ENCODE results near the gene TOX2. TPM values are rescaled to one million over a fixed set of nuclear protein-coding genes. Genes with fewer than 3 reads are reported as not detected.
A peak's percentile ranks its signal among the peaks of the same experiment; 100 is the strongest.

Gene TOX2
- total RNA-seq, 4 donors from 2014 or later = 0.20 to 0.42 TPM; not detected in 2

DNA sequence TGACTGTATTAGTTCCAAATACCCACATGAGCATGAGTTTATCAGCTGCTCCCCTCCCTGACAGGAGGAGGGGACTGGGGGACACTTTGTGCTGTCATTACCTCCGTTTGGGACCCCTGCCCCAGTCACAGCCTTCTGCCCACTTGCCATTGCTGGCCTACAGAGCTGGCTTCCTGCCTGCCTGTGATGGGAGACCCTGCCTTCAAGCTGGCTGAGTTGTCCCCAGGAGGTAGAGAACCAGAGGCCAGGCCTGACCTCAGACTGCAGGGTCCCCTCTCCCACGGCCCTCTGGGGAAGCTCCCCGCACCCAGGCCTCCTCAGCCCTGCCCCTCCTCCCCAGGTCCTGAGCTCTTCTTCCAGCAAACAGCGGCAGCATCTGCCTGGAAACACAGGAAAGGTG, 166.8 kb downstream of the TOX2 start:
- TF ChIP-seq, protein P1, sequence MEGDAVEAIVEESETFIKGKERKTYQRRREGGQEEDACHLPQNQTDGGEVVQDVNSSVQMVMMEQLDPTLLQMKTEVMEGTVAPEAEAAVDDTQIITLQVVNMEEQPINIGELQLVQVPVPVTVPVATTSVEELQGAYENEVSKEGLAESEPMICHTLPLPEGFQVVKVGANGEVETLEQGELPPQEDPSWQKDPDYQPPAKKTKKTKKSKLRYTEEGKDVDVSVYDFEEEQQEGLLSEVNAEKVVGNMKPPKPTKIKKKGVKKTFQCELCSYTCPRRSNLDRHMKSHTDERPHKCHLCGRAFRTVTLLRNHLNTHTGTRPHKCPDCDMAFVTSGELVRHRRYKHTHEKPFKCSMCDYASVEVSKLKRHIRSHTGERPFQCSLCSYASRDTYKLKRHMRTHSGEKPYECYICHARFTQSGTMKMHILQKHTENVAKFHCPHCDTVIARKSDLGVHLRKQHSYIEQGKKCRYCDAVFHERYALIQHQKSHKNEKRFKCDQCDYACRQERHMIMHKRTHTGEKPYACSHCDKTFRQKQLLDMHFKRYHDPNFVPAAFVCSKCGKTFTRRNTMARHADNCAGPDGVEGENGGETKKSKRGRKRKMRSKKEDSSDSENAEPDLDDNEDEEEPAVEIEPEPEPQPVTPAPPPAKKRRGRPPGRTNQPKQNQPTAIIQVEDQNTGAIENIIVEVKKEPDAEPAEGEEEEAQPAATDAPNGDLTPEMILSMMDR (IDR thresholded peaks at IDR 0.05 in 4 of 5, conservative IDR thresholded peaks at IDR 0.05 in 1 of 5) = no peak
- TF ChIP-seq POLR2A (IDR thresholded peaks at IDR 0.05) = no peak
- peak in 1 of 2 donors; percentile 11 for DNase-seq
- intact Hi-C loops (cut with DNase I; ENCODE audit: low total_unique reads) (loop anchor here (2.0 kb wide), 1 partner anchor 633 kb away; no protein-coding TSS in a partner anchor), in situ Hi-C loops (cut with MboI; ENCODE audit: low sequenced_read_pairs in 4 of 4) (loop anchor here in 3 of 4 donors (5.0 to 25.0 kb wide), 3 partner anchors 329 to 644 kb away; no protein-coding TSS in a partner anchor)
- Histone ChIP-seq H3K27ac (no peak overlapping the region), H3K9me3 (no peaks in the 10 kb centered on the region), H3K36me3 (no peaks in the 10 kb centered on the region), H3K4me1 (peaks cover 12 to 16% of the 10 kb centered on the region in 2 donors), H3K4me3 (no peak overlapping the region), H3K27me3 (no peaks in the 10 kb centered on the region)
- ATAC-seq = no peak

DNA sequence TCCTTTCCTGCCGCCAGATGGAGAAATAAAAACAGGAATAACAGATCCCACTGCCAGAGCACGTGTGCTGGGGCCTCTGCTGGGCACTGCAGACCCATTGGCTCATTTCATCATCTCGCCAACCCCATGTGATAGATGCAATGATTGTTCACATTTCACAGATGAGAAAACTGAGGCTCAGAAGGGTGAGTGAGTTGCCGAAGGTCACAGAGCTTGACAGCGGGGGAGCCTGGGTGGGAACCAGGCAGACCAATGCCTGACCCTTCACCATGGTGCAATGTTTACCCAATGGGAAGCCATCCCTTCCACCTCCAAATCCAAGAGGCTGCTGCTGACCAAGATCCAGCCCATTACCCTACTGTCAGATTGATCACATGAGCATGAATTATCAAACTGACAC, 167.2 kb downstream of the TOX2 start:
- DNase-seq (no peak), ATAC-seq (no peak)
- Histone ChIP-seq H3K36me3 (no peaks in the 10 kb centered on the region), H3K4me3 (no peak overlapping the region), H3K9me3 (no peaks in the 10 kb centered on the region), H3K27ac (peak overlapping the region in 1 of 4 donors; percentile 74), H3K4me1 (peaks cover 12 to 16% of the 10 kb centered on the region in 2 donors), H3K27me3 (no peaks in the 10 kb centered on the region)
- in situ Hi-C loops (cut with MboI; ENCODE audit: low sequenced_read_pairs in 4 of 4) = loop anchor here in 3 of 4 donors (5.0 to 25.0 kb wide), 3 partner anchors 330 to 645 kb away; no protein-coding TSS in a partner anchor
- intact Hi-C loops (cut with DNase I; ENCODE audit: low total_unique reads) = loop anchor here (2.0 kb wide), 1 partner anchor 633 kb away; no protein-coding TSS in a partner anchor
- no peak for TF ChIP-seq POLR2A (IDR thresholded peaks at IDR 0.05)
- TF ChIP-seq, protein P1 (IDR thresholded peaks at IDR 0.05 in 4 of 5, conservative IDR thresholded peaks at IDR 0.05 in 1 of 5) = no peak

DNA sequence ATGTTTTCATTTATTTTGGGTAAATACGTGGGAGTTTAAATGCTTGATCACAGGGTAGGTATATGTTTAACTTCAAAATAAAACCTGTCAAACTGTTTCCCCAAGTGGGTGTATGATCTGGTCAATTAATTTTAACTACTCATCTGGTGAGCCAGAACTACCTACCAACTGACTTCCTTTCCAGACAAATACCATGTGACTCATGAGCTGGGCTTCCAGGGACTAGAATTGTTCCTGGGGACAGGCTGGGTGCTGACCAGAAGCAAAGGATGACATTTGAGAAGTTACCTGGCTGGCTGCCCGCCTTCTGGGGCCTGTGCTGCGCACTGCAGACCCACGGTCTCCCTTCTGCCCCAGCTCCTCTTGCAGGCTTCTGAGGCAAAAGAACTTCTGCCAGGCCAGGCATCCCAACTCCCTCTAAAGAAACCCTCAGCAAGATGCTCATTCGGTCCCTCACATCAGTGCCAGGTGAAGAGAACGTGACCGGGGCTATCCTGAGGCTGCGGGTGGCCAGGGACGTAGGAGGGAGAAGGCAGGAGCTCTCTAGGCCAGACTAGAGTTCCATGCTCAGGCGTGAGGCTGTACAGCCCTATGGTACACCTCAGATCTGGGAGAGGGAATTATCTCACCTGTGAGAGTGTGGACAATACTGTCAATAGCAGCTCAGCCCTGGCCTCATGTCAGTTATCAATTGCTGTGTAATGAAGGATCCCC, 168.7 kb downstream of the TOX2 start:
- H3K27ac ChIP-seq = peak overlapping the region; percentile 65 to 84 (median 71)
- no peaks in the 10 kb centered on the region for H3K27me3 ChIP-seq
- H3K9me3 ChIP-seq = no peaks in the 10 kb centered on the region
- in situ Hi-C loops (cut with MboI; ENCODE audit: low sequenced_read_pairs in 4 of 4) = loop anchor here in 3 of 4 donors (5.0 to 25.0 kb wide), 3 partner anchors 331 to 646 kb away; no protein-coding TSS in a partner anchor
- no peaks in the 10 kb centered on the region for H3K36me3 ChIP-seq
- intact Hi-C loops (cut with DNase I; ENCODE audit: low total_unique reads) = no loop called here
- H3K4me1 ChIP-seq = peaks cover 12 to 16% of the 10 kb centered on the region in 2 donors
- TF ChIP-seq POLR2A (IDR thresholded peaks at IDR 0.05) = no peak
- TF ChIP-seq, protein P1 (IDR thresholded peaks at IDR 0.05 in 4 of 5, conservative IDR thresholded peaks at IDR 0.05 in 1 of 5) = no peak
- DNase-seq = peak; percentile 80 to 86
- ATAC-seq = peak; percentile 91 to 97
- no peak overlapping the region for H3K4me3 ChIP-seq

DNA sequence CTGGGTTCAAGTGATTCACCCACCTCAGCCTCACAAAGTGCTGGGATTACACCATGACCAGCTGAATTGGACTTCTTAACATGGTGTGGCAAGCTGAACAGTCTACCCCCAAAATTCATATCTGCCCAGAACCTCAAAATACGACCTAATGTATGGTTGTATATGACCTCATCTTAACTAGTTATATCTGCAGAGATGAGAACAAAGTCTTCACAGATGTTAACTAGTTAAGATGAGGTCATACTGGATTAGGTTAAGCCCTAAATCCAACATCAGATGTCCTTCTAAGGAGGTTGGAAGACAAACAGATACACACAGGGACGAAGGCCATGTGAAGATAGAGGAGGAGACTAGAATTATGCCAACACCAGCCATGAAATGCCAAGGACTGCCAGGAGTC, 169.8 kb downstream of the TOX2 start:
- in situ Hi-C loops (cut with MboI; ENCODE audit: low sequenced_read_pairs in 4 of 4) (loop anchor here in 3 of 4 donors (5.0 to 25.0 kb wide), 3 partner anchors 332 to 647 kb away; no protein-coding TSS in a partner anchor), intact Hi-C loops (cut with DNase I; ENCODE audit: low total_unique reads) (no loop called here)
- H3K4me3 ChIP-seq = no peak overlapping the region
- no peaks in the 10 kb centered on the region for H3K9me3 ChIP-seq
- no peak for DNase-seq
- no peaks in the 10 kb centered on the region for H3K27me3 ChIP-seq
- peaks cover 12 to 16% of the 10 kb centered on the region in 2 donors for H3K4me1 ChIP-seq
- no peak for ATAC-seq
- no peak for TF ChIP-seq POLR2A (IDR thresholded peaks at IDR 0.05)
- TF ChIP-seq, protein P1 (IDR thresholded peaks at IDR 0.05 in 4 of 5, conservative IDR thresholded peaks at IDR 0.05 in 1 of 5) = no peak
- peak overlapping the region in 2 of 4 donors; percentile 22 to 84 for H3K27ac ChIP-seq
- H3K36me3 ChIP-seq = no peaks in the 10 kb centered on the region

Data from gastrocnemius medialis (tissue), 4 donors.